AG08396 (cell line): ENCODE data around the gene SETD2.
"Not testable (repeated sequence)": the region's sequence is repeated elsewhere in the genome, so short reads cannot be mapped to it uniquely, and the experiment has no call there.

Experiments
- DNase-seq: peaks from one replicate; pipeline ENCODE4 v3.0.0; 2012; ENCODE audit warnings: low spot score, mixed read lengths

The SETD2 gene

DNA sequence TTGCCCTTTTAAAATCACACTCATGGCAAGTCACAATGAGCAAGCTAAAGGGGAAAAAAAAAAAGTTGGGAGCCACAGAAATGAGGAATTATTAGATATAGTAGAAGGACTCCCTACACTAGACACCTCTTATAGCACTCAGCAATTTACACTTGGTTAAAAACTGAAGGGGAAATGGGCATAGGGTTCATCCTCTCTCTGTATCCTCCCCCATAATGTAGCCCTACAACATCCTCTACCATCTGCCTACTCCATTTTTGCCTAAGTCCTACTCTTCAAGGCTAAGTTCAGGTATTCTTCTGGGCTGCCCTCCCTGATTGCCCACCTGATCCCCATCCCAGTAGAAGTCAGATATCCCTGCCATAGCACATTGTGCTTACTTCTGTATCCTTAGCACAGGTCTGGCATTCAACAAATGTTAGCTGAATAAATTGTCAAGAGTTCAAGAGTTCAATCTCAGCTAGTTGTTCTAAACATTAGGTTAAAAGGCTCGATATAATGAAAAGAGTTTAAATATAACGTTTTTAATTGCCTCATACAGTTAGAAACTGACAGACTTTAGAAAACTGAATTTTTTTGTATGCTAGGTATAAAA lies 14.5 kb downstream of the SETD2 start:
- no peak for DNase-seq

DNA sequence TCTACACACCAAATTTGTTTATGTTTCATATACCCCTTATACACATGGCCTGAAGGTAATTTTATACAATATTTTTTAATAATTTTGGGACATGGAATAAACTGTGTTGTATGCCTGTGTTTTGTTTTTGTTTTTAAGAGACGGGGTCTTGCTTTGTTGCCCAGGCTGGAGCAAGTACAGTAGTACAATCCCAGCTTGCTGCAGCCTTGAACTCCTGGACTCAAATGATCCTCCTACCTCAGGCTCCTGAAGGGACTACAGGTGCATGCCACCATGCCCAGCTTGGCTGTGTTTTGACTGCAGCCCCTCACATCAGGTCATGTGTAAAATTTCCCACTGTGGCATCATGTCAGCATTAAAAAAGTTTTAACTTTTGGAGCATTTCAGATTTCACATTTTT lies 18.6 kb downstream of the SETD2 start:
- DNase-seq, result no peak

DNA sequence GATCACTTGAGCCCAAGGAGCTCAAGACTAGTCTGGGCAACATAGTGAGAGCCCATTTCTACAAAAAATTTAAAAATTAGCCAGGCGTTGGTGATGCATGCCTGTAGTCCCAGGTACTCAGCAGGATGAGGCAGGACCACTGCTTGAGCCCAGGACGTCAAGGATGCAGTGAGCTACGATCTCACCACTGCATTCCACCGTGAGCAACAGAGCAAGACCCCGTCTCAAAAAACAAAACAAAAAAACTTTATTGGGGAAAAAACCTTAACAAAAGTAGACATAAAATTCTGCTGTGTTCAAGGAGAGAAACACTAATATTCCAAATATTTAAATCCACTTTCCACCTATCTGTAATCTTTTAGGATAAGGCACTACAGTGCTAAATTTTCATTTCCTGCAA lies 20.8 kb downstream of the SETD2 start:
- DNase-seq, result no peak

DNA sequence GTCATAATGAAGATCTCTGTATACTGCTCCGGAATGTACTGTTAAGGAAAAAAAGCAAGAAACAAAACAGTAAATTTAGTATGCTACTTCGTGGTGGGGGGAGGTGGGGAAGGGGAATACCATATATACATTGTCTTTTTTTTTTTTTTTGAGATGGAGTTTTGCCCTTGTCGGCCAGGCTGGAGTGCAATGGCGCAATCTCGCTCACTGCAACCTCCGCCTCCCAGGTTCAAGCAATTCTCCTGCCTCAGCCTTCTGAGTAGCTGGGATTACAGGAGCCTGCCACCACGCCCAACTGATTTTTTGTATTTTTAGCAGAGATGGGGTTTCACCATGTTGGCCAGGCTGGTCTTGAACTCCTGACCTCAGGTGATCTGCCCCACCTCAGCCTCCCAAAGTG lies 21.4 kb downstream of the SETD2 start:
- not testable (repeated sequence) for DNase-seq

DNA sequence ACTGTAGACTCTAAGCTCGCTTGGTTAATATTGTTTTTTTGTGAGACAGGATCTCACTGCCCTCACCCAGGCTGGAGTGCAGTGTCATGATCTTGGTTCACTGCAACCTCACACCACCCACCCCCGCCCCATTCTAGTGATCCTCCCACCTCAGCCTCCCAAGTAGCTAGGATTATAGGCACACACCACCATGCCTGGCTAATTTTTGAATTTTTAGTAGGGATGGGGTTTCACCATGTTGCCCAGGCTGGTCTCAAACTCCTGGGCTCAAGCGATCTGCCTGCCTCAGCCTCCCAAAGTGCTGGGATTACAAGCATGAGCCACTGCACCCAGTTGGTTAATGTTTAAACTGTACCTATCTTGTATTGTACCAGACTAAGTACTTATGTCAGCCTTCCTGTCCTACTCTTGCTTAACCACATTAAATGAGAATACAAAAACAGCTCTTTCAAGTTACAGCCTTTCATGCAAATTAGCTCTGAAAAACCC lies 22.9 kb downstream of the SETD2 start:
- not testable (repeated sequence) for DNase-seq

DNA sequence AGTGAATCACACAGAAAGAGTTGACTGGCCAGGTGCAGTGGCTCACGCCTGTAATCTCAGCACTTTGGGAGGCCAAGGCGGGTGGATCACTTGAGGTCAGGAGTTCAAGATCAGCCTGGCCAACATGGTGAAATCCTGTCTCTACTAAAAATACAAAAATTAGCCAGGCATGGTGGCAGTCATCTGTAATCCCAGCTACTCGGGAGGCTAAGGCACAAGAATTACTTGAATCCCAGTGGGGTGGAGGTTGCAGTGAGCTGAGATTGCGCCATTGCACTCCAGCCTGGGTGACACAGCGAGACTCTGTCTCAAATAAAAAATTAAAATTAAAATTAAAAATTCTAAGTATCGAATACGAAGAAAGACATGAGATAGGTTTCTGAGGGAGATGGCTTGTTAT lies 23.4 kb downstream of the SETD2 start:
- not testable (repeated sequence) for DNase-seq

DNA sequence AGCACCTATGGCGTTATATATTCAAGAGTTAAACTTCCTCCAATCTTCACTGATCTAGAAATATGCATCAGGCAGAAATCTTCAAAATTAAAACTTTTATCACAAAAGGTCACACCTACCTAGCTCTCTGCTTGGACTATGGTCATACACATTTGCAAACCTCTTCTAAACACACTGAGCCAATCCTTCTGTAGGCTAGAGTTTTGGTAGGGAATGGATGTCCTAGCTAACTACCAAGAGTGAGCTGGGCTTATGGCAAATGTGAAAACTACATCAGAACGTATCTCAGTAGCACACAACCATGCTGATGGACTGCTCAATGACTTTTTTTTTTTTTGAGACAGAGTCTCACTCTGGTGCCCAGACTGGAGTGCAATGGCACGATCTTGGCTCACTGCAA lies 29.6 kb downstream of the SETD2 start:
- DNase-seq, result no peak

DNA sequence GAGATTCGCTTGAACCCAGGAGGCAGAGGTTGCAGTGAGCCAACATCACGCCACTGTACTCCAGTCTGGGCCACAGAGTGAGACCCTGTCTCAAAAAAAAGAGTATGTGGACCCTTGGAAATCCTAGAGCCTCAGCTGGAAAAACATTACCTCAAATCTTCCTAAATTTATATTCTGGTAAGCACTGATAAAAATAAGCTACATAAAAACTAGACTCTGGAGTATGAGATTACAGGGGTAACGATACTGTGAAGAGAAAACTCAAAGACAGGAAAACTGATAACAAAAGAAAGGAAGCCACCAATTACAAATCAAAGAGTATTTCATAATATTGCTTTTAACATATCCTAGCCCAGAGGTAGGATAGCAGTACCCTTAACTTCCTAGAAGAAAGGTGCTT lies 30.3 kb downstream of the SETD2 start:
- no peak for DNase-seq

DNA sequence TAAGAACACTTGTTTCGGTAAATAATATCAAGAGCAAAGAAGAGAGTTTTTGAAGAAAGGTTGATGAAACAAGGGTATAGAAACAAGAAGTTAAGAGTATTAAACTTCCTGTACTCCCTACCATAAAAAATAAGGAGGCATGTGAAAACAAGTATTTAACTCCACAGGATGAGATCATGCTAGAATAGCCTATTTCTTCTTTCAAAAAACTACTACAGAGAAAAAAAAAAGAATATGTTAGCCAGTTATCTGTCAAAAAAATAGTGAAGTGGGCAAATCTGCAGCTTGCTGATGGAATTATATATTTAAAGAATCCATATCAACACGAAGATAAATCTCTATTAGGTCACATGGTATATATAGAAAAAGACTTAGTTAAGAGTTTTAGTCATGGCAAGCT lies 33.4 kb downstream of the SETD2 start:
- DNase-seq, result no peak

DNA sequence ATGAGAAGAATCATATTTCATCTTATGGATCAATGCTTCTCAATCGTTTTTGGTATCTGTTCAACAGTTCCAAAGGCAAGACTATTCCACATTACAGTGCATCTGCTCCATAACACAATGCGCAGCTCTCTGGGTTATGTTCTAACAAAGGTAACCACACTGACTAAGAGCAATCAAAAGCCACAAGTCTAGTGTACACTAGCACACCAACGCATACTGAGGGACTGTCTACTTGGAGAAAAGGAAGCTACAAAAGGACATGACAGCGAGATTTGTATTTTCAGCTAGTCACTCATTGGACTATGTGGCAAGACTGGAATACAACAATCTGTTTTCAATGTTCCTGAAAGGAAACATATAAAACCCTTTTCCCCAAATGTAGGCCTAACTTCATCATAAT lies 35.8 kb downstream of the SETD2 start:
- no peak for DNase-seq

DNA sequence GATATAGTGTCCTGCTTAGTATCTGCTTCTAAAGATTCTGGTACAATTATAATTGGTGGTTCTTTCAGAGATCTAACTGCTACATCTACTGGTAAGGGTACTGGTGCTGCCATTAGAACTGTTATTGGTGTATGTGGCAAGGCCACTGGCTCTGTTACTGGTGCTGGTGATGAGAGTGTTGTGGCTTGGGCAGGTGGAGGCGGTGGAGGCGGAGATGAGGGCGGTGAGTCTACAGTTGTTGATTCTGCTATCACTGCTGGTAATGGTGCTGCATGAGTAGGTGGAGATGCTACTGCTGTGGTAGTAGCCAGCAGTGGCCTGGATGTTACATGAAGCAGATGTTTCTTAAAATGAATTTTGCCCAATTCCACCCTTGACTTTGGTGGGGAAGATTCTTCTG lies 40.1 kb downstream of the SETD2 start:
- no peak for DNase-seq

DNA sequence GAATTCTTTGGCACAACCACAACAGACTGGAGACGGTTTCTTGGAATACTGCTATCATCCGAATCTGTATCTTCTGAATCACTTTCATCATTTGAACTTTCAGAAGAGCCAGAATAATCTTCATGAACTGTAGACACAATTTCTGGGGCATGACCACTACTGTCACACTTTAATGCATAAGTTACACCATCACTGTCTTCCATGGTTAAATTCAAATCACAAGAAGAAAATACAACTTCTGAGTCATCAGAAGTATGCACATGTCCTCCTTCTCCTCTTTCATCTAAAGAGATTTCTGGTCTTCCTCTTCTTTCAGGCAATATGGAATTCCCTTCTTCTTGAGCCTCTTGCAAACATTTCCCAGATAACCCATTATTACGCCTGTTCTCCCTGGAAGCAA lies 42.5 kb downstream of the SETD2 start:
- no peak for DNase-seq

DNA sequence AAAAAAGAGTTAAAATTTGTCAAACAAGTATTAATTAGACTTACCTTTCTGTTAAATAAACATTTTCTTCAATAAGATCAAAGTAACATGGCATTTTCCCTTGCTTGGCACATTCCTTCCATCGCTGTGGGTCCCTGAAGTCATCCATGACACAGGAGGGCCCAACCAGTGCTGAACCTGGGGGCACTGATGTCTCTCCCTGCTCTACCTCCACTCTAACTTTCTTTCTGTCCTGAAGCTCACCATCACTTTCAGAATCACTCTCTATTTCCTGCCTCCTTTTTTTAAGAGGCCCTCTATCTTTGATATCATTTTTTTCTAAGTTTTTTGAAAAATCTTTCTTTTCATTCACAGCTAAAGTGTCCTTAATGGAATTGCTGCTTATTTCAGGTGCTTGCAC lies 43.8 kb downstream of the SETD2 start:
- DNase-seq, result no peak

DNA sequence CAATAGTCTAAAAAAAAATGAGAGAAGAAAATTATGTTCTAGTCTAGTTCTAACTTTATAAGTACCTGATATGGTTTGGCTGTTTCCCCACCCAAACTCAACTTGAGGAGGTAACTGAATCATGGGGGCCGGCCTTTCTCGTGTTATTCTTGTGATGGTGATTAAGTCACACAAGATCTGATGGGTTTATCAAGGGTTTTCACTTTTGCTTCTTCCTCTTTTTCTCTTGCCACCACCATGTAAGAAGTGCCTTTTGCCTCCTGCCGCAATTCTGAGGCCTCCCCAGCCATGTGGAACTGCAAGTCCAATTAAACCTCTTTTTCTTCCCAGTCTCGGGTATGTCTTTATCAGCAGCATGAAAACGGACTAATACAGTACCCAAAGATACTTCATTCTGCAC lies 44.5 kb downstream of the SETD2 start:
- DNase-seq, result not testable (repeated sequence)

DNA sequence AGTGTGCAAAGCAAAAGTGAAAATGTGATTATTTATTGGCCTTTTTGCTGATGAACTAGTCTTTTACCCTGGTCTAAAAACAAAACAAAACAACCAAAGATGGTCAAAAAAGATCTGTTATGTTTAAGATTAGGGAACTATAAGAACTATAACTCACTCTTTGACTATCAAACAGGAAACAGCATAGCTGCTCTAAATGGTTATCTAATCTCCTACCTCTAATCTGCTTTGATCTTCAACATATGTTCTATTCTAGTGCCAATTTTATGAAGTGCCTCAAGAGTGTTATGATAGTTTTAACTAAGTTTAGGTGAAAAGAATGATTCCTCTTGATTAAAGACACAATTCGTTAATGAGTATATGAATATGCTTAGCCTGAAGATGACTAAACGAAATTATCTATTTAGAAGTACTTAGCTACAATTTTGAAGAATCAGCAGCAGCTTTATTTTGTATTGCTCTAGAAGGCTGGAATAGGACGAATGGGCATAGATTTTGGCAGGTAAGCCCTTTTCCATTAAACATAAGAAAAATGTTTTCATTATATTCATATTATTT lies 46.0 kb downstream of the SETD2 start:
- no peak for DNase-seq

DNA sequence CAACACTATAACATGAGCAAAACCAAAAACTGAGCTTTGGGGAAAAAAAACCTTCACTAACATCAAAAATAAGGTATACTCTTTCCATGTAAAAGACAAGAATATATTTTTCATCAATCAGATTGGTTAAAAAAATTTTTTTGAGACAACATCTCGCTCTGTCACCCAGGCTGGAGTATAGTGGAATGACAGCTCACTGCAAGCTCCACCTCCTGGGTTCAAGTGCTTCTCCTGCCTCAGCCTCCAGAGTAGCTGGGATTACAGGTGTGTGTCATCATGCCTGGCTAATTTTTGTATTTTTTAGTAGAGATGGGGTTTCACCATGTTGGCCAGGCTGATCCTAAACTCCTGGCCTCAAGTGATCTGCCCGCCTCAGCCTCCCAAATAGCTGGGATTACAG lies 48.4 kb downstream of the SETD2 start:
- DNase-seq, result not testable (repeated sequence)

DNA sequence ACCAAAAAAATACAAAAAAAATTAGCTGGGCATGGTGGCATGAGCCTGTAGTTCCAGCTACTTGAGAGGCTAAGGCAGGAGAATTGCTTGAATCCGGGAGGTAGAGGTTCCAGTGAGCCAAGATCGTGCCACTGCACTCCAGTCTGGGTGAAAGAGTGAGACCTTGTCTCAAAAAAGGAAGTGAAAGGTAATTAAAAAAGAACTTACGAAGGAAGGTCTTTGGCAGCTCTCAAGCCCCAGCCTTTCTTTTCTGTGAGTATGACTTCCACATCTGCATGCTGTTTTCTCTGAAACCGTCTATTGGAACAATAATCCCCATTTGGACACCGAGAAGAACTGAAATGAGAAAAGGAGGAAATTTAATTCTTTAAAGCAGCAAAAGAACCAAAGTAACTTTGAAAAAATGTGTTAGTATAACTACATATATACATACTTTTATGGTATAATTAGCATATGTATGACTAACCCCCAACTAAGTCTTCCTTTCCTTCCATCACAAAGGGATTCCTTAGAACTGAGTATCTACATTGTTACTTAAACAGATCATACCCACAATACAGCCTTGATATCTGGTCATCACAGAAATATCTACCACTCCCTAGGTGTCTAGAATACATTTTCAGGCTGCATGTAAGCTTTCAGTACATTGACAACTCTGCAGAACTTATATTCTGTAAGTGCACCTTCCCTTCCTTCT lies 50.1 kb downstream of the SETD2 start:
- DNase-seq, result peak; percentile 24

DNA sequence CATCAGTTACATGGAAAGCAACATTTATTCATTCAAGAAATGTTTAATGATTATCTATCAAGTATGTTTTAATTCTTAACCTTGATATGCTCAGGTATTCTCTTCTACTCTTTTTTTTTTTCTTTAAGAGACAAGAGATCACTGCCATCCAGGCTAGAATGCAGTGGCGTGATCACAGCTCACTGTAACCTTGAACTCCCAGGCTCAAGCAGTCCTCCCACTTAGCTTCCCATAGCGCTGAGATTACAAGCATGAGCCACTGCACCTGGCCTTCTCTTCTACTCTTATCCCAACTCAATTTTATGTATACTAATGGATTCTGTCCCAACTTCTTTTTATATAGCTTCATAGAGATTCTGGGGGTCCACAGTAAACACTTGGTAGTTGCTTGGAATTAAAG lies 50.9 kb downstream of the SETD2 start:
- DNase-seq, result no peak

DNA sequence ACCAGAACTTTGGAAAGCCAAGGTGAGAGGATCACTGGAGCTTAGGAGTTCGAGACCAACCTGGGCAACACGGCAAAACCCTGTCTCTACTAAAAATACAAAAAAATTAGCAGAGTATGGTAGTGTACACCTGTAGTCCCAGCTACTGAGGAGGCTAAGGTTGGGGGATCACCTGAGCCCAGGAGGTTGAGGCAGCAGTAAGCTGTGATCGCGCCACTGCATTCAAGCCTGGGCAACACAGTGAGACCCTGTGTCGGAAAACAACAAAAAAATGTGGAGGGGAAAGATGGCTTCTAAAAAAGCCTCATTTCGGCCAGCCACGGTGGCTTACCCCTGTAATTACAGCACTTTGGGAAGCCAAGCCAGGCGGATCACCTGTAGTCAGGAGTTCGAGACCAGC lies 54.5 kb downstream of the SETD2 start:
- DNase-seq, result no peak

DNA sequence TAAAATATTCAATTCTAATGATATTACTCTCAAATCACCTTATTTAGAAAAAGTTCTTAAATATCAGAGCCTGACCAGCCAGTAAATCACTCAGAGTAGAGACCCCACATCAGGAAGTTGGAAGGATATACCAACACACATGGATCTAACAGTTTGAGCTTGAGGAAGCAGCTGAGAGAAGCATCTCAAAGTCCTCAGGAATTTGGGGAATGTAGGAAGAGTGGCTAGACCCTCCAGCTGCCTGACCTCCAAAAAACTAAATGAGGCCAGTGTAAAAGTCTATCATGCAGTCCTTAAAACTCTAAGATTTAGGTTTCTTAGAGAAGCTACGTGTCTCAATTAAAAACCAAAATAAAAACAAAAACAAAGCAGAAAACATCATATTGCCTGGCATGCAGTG lies 55.4 kb downstream of the SETD2 start:
- peak; percentile 15 for DNase-seq

DNA sequence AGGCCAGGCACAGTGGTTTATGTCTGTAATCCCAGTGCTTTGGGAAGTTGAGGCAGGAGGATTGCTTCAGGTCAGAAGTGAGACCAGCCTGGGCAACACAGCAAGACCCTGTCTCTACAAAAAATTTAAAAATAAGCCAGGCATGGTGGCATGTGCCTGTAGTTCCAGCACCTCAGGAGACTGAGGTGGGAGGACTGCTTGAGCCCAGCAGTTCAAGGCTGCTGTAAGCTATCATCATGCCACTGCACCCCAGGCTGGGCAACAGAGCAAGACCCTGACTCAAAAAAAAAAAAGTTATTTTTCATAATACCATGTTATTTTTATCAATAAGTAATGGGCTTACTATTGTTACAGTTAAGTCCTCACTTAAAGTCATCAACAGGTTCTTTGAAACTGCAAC lies 59.7 kb downstream of the SETD2 start:
- DNase-seq, result no peak

DNA sequence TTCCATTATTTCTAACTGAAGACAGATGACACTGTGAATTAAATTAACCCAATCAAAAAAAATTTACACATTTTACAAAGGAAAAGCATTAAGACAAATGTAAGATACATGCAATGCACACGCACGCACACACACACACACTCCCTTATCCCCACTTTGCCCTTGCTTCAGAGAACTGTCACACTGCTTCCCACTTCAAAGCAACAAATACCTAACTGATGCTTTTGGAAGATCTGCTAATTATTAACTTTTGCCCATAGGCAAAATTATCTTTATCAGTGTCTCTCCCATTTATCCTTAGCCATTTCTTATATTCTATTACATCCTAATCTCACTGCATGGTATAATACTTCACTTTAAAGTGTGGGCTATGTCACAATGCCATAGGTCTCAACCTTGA lies 60.3 kb downstream of the SETD2 start:
- DNase-seq, result no peak

DNA sequence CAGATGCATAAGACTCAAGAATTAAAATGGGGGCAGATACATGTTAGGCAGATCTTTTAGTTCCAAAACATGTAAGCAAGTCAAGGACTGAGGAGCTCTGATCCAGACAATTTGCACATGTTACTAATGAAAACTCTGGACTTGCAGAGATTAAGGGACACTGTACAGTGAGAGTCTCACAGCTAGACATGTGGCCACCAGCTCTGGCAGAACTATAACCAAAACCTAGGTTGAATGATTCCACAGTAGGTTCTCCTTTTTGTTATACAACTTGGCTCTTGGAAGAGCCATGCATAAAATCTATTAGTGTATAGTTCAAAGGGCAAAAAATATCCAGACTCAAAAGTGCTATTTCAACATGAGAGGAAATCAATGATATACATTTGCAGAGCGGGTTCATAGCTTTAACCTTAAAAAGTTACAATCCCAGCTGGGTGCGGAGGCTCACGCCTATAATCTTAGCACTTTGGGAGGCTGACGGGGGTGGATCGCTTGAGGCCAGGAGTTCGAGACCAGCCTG lies 61.8 kb downstream of the SETD2 start:
- no peak for DNase-seq

DNA sequence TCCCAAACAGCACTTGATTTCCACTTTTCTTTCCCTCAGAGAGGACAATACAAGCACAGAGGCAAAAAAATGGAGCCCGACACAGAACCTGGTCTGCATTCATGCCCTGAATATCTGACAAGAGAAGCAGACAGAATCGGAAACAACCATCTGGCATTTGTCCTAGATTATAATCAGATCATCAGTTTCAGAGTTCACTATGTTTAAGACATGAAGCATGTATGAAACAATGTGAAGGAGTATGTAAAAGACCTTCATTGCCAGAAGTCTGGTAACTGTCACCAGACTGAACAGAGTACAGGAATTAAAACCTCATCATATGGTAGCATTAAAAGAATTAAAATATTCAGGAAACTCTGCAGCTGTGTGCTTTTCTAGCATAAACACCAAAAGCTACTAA lies 65.0 kb downstream of the SETD2 start:
- no peak for DNase-seq
